Rectal smooth muscle tissue (tissue), 1 donor: ENCODE results near the gene MYH9.

ENCODE experiments used
- H3K27ac ChIP-seq: one replicate; pipeline ENCODE4 v1.7.0; 2013; ENCODE audit warnings: low read depth, low read length, inconsistent platforms
- H3K27me3 ChIP-seq: one replicate; pipeline ENCODE4 v1.7.0; 2013; ENCODE audit warnings: low read length; ENCODE audit not compliant: control insufficient read depth, insufficient read depth
- H3K36me3 ChIP-seq: one replicate; pipeline ENCODE4 v1.7.0; 2013; ENCODE audit warnings: low read length; ENCODE audit not compliant: control insufficient read depth, insufficient read depth
- H3K4me1 ChIP-seq: one replicate; pipeline ENCODE4 v1.7.0; 2013; ENCODE audit warnings: low read length; ENCODE audit not compliant: control insufficient read depth, insufficient read depth
- H3K4me3 ChIP-seq: one replicate; pipeline ENCODE4 v1.7.0; 2013; ENCODE audit warnings: low read length
- H3K9ac ChIP-seq: one replicate; pipeline ENCODE4 v1.7.0; 2013; ENCODE audit warnings: low read length

The MYH9 gene

DNA sequence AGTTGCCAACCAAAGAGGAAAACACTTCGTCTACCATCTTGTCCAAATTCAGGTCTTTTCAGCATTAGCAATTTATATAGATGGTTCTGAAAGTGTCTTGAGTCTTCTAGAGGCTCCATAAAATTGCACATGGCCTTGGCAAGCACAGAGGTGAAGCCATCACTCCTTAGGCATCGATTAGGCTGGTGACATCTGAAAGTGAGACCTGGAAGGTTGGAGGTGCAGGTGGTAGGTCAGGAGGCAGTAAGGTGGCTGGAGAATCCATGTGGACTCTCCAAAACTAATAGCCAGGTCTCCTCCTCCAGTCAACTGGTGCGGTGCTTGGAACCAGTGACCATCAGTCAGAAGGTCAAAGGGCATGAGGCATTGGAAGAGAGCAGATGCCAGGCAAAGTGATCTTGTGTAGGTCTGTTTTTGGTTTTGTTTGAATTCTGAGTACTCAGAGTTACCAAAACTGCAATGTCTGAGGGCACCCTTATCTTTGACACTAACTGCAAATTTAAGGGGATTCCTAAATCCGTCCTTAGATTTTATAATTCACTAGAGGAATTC is 141.9 kb downstream of the MYH9 start:
- H3K27ac ChIP-seq: no peak overlapping the region
- H3K4me3 ChIP-seq: no peak overlapping the region
- no peaks in the 10 kb centered on the region for H3K27me3 ChIP-seq

DNA sequence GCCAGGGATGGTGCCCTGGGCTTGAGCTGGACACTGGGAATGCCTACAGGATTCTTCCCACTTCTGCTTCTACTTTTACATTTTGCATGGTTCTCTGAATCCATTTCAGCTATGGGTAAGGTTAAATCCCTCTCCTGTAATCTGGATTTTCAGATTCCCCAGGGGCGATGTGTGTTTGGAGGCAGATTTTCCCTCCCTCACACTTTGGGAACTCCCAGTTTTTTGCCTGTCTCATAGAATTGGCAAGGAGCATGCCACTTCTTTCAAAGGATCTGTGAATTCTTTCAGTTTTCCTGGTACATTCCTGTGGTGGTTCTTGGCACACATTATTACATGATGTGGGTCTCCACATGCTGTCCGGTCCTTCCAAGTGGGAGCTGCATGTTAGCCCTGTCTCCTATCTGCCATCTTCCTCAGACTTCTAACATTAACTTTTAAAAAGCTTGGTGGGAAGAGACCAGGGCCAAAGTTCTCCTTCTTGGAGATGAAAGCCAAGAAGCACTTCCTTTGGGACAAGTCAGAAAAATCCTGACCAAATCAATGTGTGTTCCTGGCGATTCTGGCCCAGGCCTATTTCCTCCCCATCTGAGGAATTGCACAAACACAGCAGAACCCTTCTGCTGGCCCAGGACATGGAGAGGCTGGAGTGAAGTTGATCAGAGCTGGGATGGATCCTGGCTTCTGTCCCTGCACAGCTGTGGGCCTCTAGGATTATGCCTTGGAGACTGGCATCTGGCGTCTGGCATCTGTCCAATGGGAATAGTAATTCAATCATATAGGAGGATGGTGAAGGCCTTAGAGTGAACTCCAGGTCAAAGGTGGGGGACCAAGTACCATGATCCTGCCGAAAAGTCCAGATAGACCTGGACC is 143.0 kb downstream of the MYH9 start:
- Histone ChIP-seq H3K9ac (no peak overlapping the region), H3K36me3 (no peaks in the 10 kb centered on the region), H3K4me3 (no peak overlapping the region), H3K27ac (peak overlapping the region; percentile 70), H3K4me1 (peaks cover 12% of the 10 kb centered on the region), H3K27me3 (no peaks in the 10 kb centered on the region)

More for the DNA sequence above, 141.9 kb downstream of the MYH9 start:
- Histone ChIP-seq H3K9ac (no peak overlapping the region), H3K4me1 (peaks cover 9% of the 10 kb centered on the region), H3K36me3 (no peaks in the 10 kb centered on the region)

DNA sequence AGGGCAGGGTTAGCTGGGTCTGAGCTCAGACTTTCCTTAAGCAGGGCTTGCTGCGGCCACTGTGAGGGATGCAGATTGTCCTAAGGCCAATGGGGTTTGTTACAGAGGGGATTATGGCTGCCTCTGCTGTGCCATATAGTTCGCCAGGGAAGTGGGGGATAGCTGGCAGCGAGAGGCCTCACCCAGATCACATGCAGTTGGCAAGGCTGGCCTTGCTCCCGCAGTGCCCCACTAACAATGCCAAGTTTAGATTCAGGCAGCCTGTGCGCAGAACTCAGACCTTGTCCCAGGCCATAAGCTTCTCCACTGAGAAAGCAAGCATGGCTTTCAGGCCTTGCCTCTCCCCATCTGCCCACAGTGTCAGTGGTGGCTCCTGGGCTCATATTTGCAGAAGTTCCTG is 143.8 kb downstream of the MYH9 start:
- Histone ChIP-seq H3K27ac (peak overlapping the region; percentile 70), H3K27me3 (no peaks in the 10 kb centered on the region), H3K36me3 (no peaks in the 10 kb centered on the region), H3K4me1 (peaks cover 15% of the 10 kb centered on the region), H3K9ac (no peak overlapping the region), H3K4me3 (no peak overlapping the region)

DNA sequence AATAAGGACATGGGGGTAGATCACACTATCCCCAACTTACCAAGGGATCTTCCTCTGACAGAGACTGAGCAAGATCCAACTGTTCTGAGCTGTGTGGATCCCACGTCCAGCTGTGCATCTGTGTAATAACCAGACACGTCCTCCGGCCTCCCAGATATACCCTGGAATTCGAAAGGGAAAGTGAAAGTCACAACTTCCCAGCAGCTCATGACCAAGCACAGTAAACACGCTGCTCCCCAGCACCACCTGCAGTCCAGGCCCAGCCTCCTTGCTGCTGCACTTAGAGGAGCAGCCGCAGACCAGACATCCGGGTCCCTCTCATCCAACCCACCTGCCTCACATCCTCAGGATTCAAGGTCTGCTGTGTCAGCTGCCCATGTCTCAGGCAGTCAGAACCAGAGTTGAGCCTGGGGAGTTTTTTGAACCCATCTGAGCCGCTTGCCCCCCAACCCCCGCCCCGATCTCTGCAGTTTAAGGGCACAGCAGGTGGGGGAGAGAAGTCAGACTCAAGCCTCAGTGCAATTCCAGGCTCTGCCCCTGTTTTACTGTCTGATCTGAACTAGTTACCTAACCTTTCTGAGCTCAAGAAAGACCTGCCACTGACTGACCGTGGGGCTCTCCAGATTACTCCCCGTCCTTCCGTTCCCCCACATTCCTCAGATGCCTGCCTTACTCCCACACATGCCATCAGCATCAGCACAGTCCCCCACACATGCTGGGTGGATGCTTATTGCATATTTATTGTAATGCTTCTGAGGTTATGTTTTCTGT is 148.2 kb downstream of the MYH9 start, which contains the start of gene APOL2:
APOL2 (minus strand) TSS at position 127 of the 771 bp plus-strand sequence. CDS start 6,365 bp downstream, outside the sequence.
- H3K4me3 ChIP-seq: peak within 1 kb of the TSS; percentile 80
- peaks cover 39% of the 10 kb centered on the region for H3K4me1 ChIP-seq
- peak within 1 kb of the TSS; percentile 80 for H3K9ac ChIP-seq
- H3K27ac ChIP-seq: peak within 1 kb of the TSS; percentile 95
- H3K36me3 ChIP-seq: no peaks in the 10 kb centered on the region
- H3K27me3 ChIP-seq: no peaks in the 10 kb centered on the region

DNA sequence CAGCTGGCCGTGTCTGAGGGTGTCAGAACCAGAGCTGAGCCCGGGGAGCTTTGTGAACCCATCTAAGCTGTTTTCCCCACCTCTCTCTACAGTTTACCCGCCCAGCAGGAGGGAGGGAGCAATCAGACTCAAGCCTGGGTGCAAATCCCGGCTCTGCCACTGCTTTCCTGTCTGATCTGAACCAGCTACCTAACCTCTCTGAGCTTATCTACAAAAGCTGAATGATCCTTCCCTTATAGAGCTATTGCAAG is 148.7 kb downstream of the MYH9 start:
- Histone ChIP-seq H3K27ac (peak overlapping the region; percentile 95), H3K9ac (peak overlapping the region; percentile 80), H3K27me3 (no peaks in the 10 kb centered on the region), H3K4me3 (peak overlapping the region; percentile 80), H3K36me3 (no peaks in the 10 kb centered on the region), H3K4me1 (peaks cover 35% of the 10 kb centered on the region)

DNA sequence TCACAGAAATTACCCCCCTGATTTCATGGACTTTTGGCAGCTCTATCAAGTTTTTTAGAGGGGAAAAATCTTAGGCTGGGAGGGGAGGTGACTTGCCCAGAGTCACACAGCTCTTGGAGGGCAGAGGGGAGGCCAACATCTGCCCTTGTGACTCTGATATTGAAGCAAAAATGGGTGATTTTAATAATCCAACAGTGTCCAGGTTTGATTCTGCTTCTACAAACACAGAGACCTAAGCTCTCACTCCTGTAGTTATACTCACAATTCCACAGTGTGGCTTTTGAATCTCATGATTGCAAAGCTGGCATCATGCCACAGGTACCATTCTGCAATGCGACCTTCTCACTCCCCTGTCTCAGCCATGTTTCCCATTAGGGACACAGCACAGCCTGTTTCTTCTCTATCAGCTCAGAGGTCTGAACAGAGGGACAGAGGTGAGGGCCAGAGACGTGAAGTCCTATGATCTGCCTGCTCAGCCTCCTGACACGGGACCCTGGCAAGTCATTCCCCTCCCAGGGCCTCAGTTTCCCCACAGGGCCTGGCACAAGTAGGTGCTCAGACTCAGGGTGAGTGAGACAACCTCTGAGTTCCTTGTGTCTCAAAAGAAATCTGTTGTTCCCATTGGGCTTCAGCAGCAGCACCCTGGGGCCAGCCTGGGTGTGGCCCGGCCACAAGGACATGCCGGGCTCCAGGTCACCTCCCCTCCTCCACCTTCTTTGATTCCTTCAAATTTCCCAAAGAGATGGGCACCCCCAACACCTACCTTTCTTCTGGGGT is 149.2 kb downstream of the MYH9 start:
- H3K36me3 ChIP-seq: no peaks in the 10 kb centered on the region
- peaks cover 31% of the 10 kb centered on the region for H3K4me1 ChIP-seq

DNA sequence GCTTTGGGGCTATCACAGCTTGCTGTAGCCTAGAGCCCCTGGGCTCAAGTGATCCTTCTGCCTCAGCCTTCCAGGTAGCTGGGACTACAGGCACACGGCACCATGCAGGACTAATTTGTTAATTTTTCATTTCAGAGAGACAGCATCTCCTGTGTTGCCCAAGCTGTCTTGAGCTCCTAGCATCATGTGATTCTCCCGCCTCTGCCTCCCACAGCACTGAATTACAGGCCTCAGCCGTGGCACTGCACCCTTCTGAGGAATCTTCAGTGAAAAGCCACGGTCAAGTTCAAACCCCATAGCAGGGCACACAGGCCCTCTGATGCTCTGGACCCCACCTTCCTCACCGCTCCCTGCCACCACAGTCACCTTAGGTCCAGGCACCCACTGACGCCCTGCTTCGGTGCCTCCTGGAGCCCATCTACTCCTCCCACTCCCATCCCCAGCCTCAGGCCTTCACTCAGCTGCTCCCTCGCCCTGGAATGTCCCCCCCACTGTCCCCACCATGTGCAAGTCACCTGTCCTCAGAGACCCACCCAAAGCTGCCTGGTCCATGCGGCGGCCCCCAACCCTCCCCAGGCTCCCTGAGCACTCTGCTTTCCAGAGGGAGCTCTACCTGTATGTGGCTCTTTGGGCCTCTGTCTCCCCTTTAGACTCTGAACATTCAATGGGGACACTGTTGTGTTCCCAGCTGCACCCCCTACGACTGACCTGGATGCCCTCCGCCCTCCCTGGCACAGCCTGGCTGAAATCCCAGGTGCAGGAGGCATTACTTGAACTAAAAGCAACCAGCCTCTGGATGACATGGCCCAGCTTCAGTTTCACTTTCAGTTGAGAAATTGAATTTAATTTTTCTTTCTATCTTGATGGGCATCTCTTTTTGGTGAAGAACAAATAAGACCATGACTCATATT is 150.1 kb downstream of the MYH9 start:
- H3K36me3 ChIP-seq: peaks cover 4% of the 10 kb centered on the region
- H3K27ac ChIP-seq: peak overlapping the region; percentile 95
- peak overlapping the region; percentile 43 for H3K9ac ChIP-seq
- no peaks in the 10 kb centered on the region for H3K27me3 ChIP-seq
- peaks cover 30% of the 10 kb centered on the region for H3K4me1 ChIP-seq
- peak overlapping the region; percentile 80 for H3K4me3 ChIP-seq

More for the DNA sequence above, 149.2 kb downstream of the MYH9 start:
- Histone ChIP-seq H3K27me3 (no peaks in the 10 kb centered on the region), H3K4me3 (peak overlapping the region; percentile 80), H3K9ac (peak overlapping the region; percentile 63), H3K27ac (peak overlapping the region; percentile 95)

DNA sequence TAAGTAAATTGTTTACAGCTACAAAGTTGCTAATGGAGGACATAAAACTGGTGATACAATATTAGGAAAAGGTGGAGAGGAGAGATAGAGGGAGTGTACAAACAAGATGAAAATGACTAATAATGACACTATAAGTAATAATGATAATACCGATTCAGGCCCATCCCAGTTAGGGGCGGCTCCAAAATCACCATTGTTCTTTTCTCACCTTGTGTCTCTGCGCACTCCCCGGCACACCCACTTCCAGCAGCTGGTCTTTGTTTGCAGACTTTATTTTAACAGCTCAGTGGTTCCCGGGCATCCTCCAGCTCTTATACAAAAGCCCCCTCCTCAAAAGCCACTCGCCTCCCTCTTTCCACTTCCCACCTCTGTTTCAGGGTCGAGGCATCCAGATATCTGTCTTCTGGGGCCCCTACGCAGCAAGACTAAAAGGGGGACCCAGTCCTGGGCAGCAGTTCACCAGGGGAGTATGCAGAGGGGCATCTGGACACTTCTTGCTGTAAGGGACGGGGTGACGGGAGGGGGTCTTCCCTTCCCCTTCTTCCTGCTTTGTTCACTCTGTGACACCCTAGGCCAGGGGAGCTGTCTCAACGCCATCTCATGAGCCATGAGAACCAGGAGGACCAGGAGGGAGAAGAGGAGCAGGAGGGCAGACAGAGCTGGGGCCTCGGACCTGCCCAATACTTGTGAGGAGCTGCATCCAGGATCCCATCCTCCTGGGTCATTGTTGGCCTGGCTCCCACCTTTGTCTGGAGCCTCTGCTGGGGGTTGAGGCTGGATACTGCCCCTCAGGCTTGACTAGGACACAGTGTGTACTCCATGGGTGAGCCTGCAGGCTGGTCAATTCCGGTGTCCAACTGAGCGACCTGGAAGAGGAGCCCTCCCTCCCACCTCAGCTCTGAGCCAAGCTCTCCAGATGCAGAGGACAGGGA is 151.1 kb downstream of the MYH9 start:
- Histone ChIP-seq H3K4me3 (peak overlapping the region; percentile 80), H3K27ac (peak overlapping the region; percentile 95), H3K4me1 (peaks cover 30% of the 10 kb centered on the region), H3K36me3 (peaks cover 11% of the 10 kb centered on the region), H3K9ac (no peak overlapping the region), H3K27me3 (no peaks in the 10 kb centered on the region)

DNA sequence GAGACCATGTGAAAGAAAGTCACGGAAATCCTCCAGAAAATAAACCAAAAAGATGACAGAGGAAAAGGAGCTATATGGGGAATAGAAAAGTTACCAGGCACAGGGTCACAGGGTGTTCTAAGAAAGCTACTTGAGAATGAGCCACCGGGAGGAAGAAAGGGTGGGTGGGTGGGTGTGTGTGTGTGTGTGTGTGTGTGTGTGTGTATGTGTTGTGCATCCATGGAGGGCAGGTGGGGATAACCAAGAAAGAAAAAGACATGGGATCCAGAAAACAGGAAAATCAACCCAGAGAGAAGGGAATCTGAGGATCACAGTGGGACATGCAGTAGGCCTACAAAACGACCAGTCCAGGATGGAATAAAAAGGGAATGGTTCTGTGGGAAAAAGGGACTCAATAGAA is 152.2 kb downstream of the MYH9 start:
- H3K27me3 ChIP-seq: no peaks in the 10 kb centered on the region
- H3K9ac ChIP-seq: no peak overlapping the region
- no peak overlapping the region for H3K4me3 ChIP-seq
- peaks cover 30% of the 10 kb centered on the region for H3K4me1 ChIP-seq
- no peak overlapping the region for H3K27ac ChIP-seq
- H3K36me3 ChIP-seq: peaks cover 11% of the 10 kb centered on the region

DNA sequence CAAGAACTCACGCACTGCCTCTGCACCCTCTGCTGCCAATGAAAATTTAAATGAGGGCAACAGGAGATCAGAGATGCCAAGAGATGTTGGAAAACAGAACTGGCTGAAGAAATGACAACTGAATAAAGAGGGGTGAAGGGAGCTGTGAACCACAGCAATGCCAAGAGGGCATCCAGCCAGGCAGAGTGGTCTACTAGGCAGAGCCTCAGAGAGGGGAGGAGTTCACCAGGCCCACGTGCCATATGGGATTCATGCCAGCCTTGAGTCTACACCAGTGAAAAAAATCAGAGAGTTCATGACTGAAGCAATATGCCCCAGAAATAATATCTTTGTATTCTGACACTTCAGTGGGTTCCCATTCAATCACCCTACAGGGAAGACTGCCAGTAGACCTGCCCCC is 152.8 kb downstream of the MYH9 start:
- peaks cover 11% of the 10 kb centered on the region for H3K36me3 ChIP-seq
- H3K4me3 ChIP-seq: no peak overlapping the region
- peaks cover 29% of the 10 kb centered on the region for H3K4me1 ChIP-seq
- H3K27me3 ChIP-seq: no peaks in the 10 kb centered on the region
- no peak overlapping the region for H3K9ac ChIP-seq
- no peak overlapping the region for H3K27ac ChIP-seq
